ENCODE results near the gene SCN9A. TPM values are rescaled to one million over a fixed set of nuclear protein-coding genes. Genes with fewer than 3 reads are reported as not detected.

SCN9A gene
- total RNA-seq, 2 donors from 2014 or later = 6.4 to 12.0 TPM

GRCh38 chr2:166335284-166335683, 40.5 kb downstream of the SCN9A start:
- DNase-seq = no peak

GRCh38 chr2:166334805-166335204, 40.9 kb downstream of the SCN9A start:
- Histone ChIP-seq H3K4me3 (no peak overlapping the region), H3K27ac (no peak overlapping the region), H3K27me3 (no peaks in the 10 kb centered on the region), H3K36me3 (no peaks in the 10 kb centered on the region), H3K4me1 (no peaks in the 10 kb centered on the region), H3K9me3 (no peaks in the 10 kb centered on the region), H3K9ac (ENCODE audit: low read depth in 2 of 2, low read length in 2 of 2) (no peak overlapping the region)
- intact Hi-C loops (cut with DNase I) = no loop called here
- TF ChIP-seq CTCF (IDR thresholded peaks at IDR 0.05) = no peak
- DNase-seq = no peak

More at GRCh38 chr2:166335284-166335683, 40.5 kb downstream of the SCN9A start:
- H3K9me3 ChIP-seq = no peaks in the 10 kb centered on the region
- no peak overlapping the region for H3K9ac ChIP-seq (ENCODE audit: low read depth in 2 of 2, low read length in 2 of 2)
- no peak overlapping the region for H3K27ac ChIP-seq
- H3K27me3 ChIP-seq = no peaks in the 10 kb centered on the region
- no peaks in the 10 kb centered on the region for H3K4me1 ChIP-seq
- no peak overlapping the region for H3K4me3 ChIP-seq
- no peak for TF ChIP-seq CTCF (IDR thresholded peaks at IDR 0.05)
- intact Hi-C loops (cut with DNase I) = no loop called here
- no peaks in the 10 kb centered on the region for H3K36me3 ChIP-seq

GRCh38 chr2:166333801-166334200, 41.9 kb downstream of the SCN9A start:
- Histone ChIP-seq H3K4me1 (no peaks in the 10 kb centered on the region), H3K9me3 (no peaks in the 10 kb centered on the region), H3K36me3 (no peaks in the 10 kb centered on the region), H3K27ac (no peak overlapping the region), H3K4me3 (no peak overlapping the region), H3K27me3 (no peaks in the 10 kb centered on the region), H3K9ac (ENCODE audit: low read depth in 2 of 2, low read length in 2 of 2) (no peak overlapping the region)
- no peak for TF ChIP-seq CTCF (IDR thresholded peaks at IDR 0.05)
- intact Hi-C loops (cut with DNase I) = no loop called here
- DNase-seq = no peak

- no peak for TF ChIP-seq CTCF (IDR thresholded peaks at IDR 0.05)
- Histone ChIP-seq H3K9ac (ENCODE audit: low read depth in 2 of 2, low read length in 2 of 2) (no peak overlapping the region), H3K27me3 (no peaks in the 10 kb centered on the region), H3K27ac (no peak overlapping the region), H3K4me1 (no peaks in the 10 kb centered on the region), H3K36me3 (no peaks in the 10 kb centered on the region), H3K4me3 (no peak overlapping the region), H3K9me3 (no peaks in the 10 kb centered on the region)
- intact Hi-C loops (cut with DNase I) = no loop called here
- no peak for DNase-seq
These were observed 43.6 kb downstream of the SCN9A start for GRCh38 chr2:166332106-166332505.

- no peak for TF ChIP-seq CTCF (IDR thresholded peaks at IDR 0.05)
- H3K9ac ChIP-seq (ENCODE audit: low read depth in 2 of 2, low read length in 2 of 2) = no peak overlapping the region
These were observed 44.3 kb downstream of the SCN9A start for GRCh38 chr2:166331468-166331867.

GRCh38 chr2:166329465-166329864, 46.3 kb downstream of the SCN9A start:
- no peak overlapping the region for H3K27ac ChIP-seq
- no peak for DNase-seq
- no peaks in the 10 kb centered on the region for H3K27me3 ChIP-seq
- no peak overlapping the region for H3K4me3 ChIP-seq
- no peak for TF ChIP-seq CTCF (IDR thresholded peaks at IDR 0.05)
- intact Hi-C loops (cut with DNase I) = no loop called here
- H3K9me3 ChIP-seq = no peaks in the 10 kb centered on the region
- no peaks in the 10 kb centered on the region for H3K4me1 ChIP-seq
- H3K9ac ChIP-seq (ENCODE audit: low read depth in 2 of 2, low read length in 2 of 2) = no peak overlapping the region
- H3K36me3 ChIP-seq = no peaks in the 10 kb centered on the region

More at GRCh38 chr2:166331468-166331867, 44.3 kb downstream of the SCN9A start:
- no peaks in the 10 kb centered on the region for H3K27me3 ChIP-seq
- intact Hi-C loops (cut with DNase I) = no loop called here
- no peak overlapping the region for H3K27ac ChIP-seq
- no peak overlapping the region for H3K4me3 ChIP-seq
- H3K4me1 ChIP-seq = no peaks in the 10 kb centered on the region
- DNase-seq = no peak
- no peaks in the 10 kb centered on the region for H3K9me3 ChIP-seq
- H3K36me3 ChIP-seq = no peaks in the 10 kb centered on the region

Data from colonic mucosa (tissue), 4 donors.